Vagina (tissue), 2 donors: Measurements from ENCODE around the gene PTRH1. TPM values are rescaled to one million over a fixed set of nuclear protein-coding genes. Genes with fewer than 3 reads are reported as not detected.

Experiments
- DNase-seq, 2 donors: peaks; one replicate each; pipeline ENCODE4 v3.0.0-alpha.2; 2017; ENCODE audit errors: extremely low spot score in 2 of 2
- H3K27ac ChIP-seq: fragments of 200-600 bp; sonication (generic); one replicate; pipeline ENCODE4 v1.5.1; 2019
- H3K27me3 ChIP-seq: fragments of 200-600 bp; sonication (generic); one replicate; pipeline ENCODE4 v1.5.1; 2019
- H3K36me3 ChIP-seq, 2 donors: fragments of 200-600 bp; sonication (generic); one replicate each; pipeline ENCODE4 v1.5.1; 2017 to 2019
- H3K4me1 ChIP-seq: fragments of 200-600 bp; sonication (generic); one replicate; pipeline ENCODE4 v1.5.1; 2019
- H3K4me3 ChIP-seq, 2 donors: fragments of 200-600 bp; sonication (generic); 1 replicate in 1 of 2; 2 replicates in 1 of 2; pipeline ENCODE4 v1.5.1; 2016 to 2019
- H3K9me3 ChIP-seq: fragments of 200-600 bp; sonication (generic); one replicate; pipeline ENCODE4 v1.5.1; 2019
- POLR2A ChIP-seq, 2 donors: fragments of 450-650 bp; IDR thresholded peaks; one replicate each; pipeline ENCODE4 v1.6.1; 2017; ENCODE audit warnings: antibody characterized with exemption in 2 of 2, mild to moderate bottlenecking in 2 of 2, moderate library complexity in 2 of 2
- POLR2AphosphoS5 ChIP-seq, 2 donors: sonication (generic); formaldehyde crosslinking; IDR thresholded peaks; one replicate each; pipeline ENCODE4 v1.9.0; 2017; ENCODE audit warnings: antibody characterized with exemption in 2 of 2, mild to moderate bottlenecking in 2 of 2, low read depth in 1 of 2; ENCODE audit not compliant: insufficient read depth in 1 of 2
- intact Hi-C: fragments of 100-400 bp; cut with DNase I; formaldehyde crosslinking; loops from one replicate; pipeline ENCODE4 v1.15.1; 2023
- total RNA-seq: library from RNA; depleted of rRNA; stranded (reverse); fragments of >200 nt; gene quantifications from one replicate; pipeline ENCODE4 v1.2.3, GENCODE V29; 2016
- TF ChIP-seq, protein P1 (sequence below), 3 experiments: fragments of 450-650 bp in 2 of 3; fragments of 200-600 bp in 1 of 3; sonication (generic) in 1 of 3; IDR thresholded peaks; one replicate each; pipeline ENCODE4 v1.5.1; 2017 to 2019; ENCODE audit warnings: antibody characterized with exemption in 3 of 3, mild to moderate bottlenecking in 2 of 3, moderate library complexity in 2 of 3

PTRH1 gene
- total RNA-seq, 1 donor from 2014 or later = 2.2 TPM

DNA sequence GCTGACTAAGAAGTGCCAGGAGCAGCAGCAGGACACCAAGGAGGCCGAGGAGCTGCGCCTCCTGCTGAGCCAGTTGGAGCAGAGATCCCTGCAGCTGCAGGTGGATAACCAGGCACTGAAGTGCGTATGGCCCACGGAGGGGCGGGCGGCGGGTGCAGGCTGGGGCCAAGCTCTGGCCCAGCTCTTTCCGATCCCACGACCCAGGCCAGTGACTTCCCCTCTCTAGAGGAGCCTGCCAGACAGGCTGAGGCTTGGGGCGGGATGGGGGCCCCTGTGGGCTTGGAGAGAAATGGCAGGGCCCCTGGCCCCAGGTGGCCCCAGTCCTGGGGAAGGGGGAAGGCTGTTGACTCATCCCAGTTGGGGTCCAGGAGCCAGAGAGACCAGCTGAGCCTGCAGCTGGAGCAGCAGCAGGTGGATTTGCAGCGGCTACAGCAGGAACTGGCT is 3.6 kb downstream of the PTRH1 start:
- TF ChIP-seq, protein P1, sequence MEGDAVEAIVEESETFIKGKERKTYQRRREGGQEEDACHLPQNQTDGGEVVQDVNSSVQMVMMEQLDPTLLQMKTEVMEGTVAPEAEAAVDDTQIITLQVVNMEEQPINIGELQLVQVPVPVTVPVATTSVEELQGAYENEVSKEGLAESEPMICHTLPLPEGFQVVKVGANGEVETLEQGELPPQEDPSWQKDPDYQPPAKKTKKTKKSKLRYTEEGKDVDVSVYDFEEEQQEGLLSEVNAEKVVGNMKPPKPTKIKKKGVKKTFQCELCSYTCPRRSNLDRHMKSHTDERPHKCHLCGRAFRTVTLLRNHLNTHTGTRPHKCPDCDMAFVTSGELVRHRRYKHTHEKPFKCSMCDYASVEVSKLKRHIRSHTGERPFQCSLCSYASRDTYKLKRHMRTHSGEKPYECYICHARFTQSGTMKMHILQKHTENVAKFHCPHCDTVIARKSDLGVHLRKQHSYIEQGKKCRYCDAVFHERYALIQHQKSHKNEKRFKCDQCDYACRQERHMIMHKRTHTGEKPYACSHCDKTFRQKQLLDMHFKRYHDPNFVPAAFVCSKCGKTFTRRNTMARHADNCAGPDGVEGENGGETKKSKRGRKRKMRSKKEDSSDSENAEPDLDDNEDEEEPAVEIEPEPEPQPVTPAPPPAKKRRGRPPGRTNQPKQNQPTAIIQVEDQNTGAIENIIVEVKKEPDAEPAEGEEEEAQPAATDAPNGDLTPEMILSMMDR (IDR thresholded peaks at IDR 0.05) = no peak
- TF ChIP-seq POLR2A (IDR thresholded peaks at IDR 0.05) (no peak), POLR2AphosphoS5 (IDR thresholded peaks at IDR 0.05; ENCODE audit: insufficient read depth in 1 of 2, low read depth in 1 of 2) (no peak)
- Histone ChIP-seq H3K27ac (no peak overlapping the region), H3K4me1 (peaks cover 21% of the 10 kb centered on the region), H3K9me3 (no peaks in the 10 kb centered on the region), H3K4me3 (no peak overlapping the region), H3K36me3 (no peaks in the 10 kb centered on the region), H3K27me3 (no peaks in the 10 kb centered on the region)
- DNase-seq = no peak
- intact Hi-C loops = no loop called here

DNA sequence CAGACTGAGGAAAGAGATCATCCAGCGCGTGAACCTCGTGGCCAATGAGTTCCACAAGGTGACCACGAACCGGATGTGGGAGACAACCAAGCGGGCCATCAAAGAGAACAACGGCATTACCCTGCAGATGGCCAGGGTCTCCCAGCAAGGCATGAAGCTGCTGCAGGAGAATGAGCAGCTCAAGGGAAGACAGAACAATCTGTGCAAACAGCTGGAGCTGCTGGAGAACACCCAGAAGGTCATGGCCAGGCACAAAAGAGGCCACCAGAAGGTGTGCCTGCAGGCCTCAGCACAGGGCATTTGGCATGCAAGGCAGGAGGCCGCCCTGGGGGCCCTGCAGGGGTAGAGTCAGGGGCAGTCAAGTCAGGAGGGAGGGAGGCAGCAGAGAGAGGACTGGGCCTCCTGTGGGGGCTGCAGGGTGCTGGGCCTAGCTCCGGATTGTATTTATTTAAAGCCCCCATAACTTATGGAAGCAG is 4.2 kb downstream of the PTRH1 start:
- intact Hi-C loops = no loop called here
- Histone ChIP-seq H3K27ac (no peak overlapping the region), H3K36me3 (no peaks in the 10 kb centered on the region), H3K4me1 (peaks cover 18% of the 10 kb centered on the region), H3K27me3 (no peaks in the 10 kb centered on the region), H3K4me3 (no peak overlapping the region), H3K9me3 (no peaks in the 10 kb centered on the region)
- TF ChIP-seq, protein P1 (IDR thresholded peaks at IDR 0.05) = no peak
- DNase-seq = no peak

DNA sequence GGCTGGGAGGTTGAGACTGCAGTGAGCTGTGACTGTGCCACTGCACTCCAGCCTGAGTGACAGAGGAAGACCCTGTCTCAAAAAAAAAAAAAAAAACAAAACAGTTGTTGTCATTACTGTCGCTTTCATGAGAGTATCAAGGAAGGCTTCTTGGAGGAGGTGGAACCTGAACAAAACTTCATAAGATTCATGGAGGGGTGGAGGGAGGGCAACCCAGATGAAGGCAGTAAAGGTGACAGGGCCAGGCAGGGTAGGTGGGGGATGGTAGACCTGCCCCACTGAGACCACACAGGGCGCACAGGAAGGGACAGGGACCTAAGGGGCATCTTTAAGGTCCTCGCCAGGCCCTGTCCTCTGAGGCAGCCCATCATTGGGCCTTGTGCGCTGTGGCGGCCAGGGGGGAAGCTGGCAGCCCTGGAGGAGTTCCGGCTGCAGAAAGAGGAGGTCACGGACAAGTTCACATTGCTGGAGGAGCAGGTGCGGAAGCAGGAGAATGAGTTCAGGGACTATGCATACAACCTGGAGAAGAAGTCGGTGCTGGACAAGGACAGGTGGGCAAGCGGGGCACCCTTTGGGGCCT is 5.2 kb downstream of the PTRH1 start:
- no peaks in the 10 kb centered on the region for H3K9me3 ChIP-seq
- no peaks in the 10 kb centered on the region for H3K27me3 ChIP-seq
- TF ChIP-seq, protein P1 (IDR thresholded peaks at IDR 0.05) = no peak
- TF ChIP-seq POLR2AphosphoS5 (IDR thresholded peaks at IDR 0.05; ENCODE audit: insufficient read depth in 1 of 2, low read depth in 1 of 2) (no peak), POLR2A (IDR thresholded peaks at IDR 0.05) (no peak)
- DNase-seq = no peak
- H3K36me3 ChIP-seq = no peaks in the 10 kb centered on the region
- intact Hi-C loops = no loop called here
- no peak overlapping the region for H3K27ac ChIP-seq
- peaks cover 14% of the 10 kb centered on the region for H3K4me1 ChIP-seq
- H3K4me3 ChIP-seq = no peak overlapping the region

DNA sequence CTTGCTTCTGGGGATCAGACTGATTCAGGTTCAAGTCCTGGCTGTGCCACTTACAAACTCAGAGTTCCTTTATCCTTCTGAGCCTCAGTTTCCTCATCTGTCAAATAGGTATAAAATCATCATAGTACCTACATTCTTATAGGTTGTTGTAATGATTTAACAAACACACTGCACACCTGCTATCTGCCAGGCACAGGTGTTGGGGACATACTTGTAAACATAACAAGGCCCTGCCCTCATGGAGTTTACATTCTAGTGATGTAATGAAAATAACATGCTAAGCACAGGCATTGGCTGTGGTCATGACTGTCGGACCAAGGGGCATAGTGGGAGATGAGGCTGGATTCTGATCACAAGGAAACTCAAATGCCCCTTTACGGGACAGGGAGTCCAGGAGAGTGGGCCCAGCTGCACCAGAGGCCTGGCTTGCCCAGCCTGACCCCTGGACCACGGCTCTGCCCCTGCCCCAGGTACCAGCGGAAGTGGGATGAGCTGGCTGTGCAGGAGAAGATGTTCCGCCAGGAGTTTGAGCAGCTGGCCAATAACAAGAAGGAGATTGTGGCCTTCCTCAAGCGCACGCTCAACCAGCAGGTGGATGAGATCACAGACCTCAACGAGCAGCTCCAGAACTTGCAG is 6.4 kb downstream of the PTRH1 start:
- peaks cover 2% of the 10 kb centered on the region for H3K4me1 ChIP-seq
- H3K9me3 ChIP-seq = no peaks in the 10 kb centered on the region
- H3K36me3 ChIP-seq = no peaks in the 10 kb centered on the region
- TF ChIP-seq POLR2A (IDR thresholded peaks at IDR 0.05) (no peak), POLR2AphosphoS5 (IDR thresholded peaks at IDR 0.05; ENCODE audit: insufficient read depth in 1 of 2, low read depth in 1 of 2) (no peak)
- TF ChIP-seq, protein P1 (IDR thresholded peaks at IDR 0.05) = no peak
- H3K27ac ChIP-seq = no peak overlapping the region
- intact Hi-C loops = no loop called here
- no peak overlapping the region for H3K4me3 ChIP-seq
- DNase-seq = no peak
- no peaks in the 10 kb centered on the region for H3K27me3 ChIP-seq

DNA sequence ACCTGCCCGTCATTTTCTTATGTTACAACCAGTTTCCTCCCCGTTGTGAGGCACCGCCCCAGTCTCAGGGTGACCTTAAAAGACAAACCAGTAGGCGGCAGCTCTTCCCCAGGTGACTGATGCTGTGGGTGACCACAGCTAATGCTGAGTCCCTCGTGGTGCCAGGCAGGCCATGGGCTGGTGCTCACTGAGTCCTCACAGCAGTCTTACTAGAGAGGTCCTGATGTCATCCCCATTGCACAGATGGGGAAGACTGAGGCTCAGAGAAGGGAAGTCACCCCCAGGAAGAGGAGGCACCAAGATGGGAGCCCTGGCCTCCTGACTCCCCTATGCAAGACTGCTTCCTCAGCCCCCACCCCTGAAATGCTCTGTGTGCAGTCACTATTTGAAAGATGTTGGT is 7.7 kb downstream of the PTRH1 start:
- Histone ChIP-seq H3K27me3 (no peaks in the 10 kb centered on the region), H3K4me3 (no peak overlapping the region), H3K27ac (no peak overlapping the region), H3K9me3 (no peaks in the 10 kb centered on the region), H3K4me1 (no peaks in the 10 kb centered on the region), H3K36me3 (no peaks in the 10 kb centered on the region)
- TF ChIP-seq, protein P1 (IDR thresholded peaks at IDR 0.05) = no peak
- TF ChIP-seq POLR2AphosphoS5 (IDR thresholded peaks at IDR 0.05; ENCODE audit: insufficient read depth in 1 of 2, low read depth in 1 of 2) (no peak), POLR2A (IDR thresholded peaks at IDR 0.05) (no peak)
- no peak for DNase-seq
- intact Hi-C loops = no loop called here
